ENCODE measurements around the gene GABRA6. TPM values are rescaled to one million over a fixed set of nuclear protein-coding genes. Genes with fewer than 3 reads are reported as not detected.
"Not testable (repeated sequence)": the region's sequence is repeated elsewhere in the genome, so short reads cannot be mapped to it uniquely, and the experiment has no call there.

GABRA6 gene
- not detected for total RNA-seq

DNA sequence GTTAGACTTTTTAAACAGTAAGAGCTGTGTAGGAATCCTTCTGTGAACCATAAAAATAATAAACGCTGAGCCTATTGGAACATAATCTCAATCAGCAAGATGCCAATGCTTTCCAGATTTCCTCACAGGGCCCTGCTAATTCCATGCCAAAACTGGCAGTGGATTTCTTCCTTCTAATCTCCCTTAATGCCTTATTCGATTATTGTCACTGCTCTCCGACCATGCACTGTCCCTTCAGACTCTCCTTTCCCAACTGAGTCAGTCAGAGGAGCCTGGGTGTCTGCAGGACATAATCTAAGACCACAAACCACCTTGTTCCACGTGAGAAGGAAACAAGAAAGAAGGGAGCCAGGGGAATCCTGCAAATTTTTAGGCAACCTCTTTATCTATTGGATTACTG, at the start of gene GABRA6:
Gene GABRA6 (plus strand): TSS at position 261 of the 400 bp plus-strand sequence. CDS start 269 bp downstream, outside the sequence.
- Histone ChIP-seq H3K27me3 (no peaks in the 10 kb centered on the region), H3K9me3 (no peaks in the 10 kb centered on the region), H3K4me1 (no peaks in the 10 kb centered on the region), H3K36me3 (no peaks in the 10 kb centered on the region), H3K4me3 (no peak within 1 kb of the TSS), H3K27ac (no peak within 1 kb of the TSS)
- no peak for DNase-seq
- no peak for TF ChIP-seq POLR2A (IDR thresholded peaks at IDR 0.05)
- TF ChIP-seq, protein P1, sequence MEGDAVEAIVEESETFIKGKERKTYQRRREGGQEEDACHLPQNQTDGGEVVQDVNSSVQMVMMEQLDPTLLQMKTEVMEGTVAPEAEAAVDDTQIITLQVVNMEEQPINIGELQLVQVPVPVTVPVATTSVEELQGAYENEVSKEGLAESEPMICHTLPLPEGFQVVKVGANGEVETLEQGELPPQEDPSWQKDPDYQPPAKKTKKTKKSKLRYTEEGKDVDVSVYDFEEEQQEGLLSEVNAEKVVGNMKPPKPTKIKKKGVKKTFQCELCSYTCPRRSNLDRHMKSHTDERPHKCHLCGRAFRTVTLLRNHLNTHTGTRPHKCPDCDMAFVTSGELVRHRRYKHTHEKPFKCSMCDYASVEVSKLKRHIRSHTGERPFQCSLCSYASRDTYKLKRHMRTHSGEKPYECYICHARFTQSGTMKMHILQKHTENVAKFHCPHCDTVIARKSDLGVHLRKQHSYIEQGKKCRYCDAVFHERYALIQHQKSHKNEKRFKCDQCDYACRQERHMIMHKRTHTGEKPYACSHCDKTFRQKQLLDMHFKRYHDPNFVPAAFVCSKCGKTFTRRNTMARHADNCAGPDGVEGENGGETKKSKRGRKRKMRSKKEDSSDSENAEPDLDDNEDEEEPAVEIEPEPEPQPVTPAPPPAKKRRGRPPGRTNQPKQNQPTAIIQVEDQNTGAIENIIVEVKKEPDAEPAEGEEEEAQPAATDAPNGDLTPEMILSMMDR (IDR thresholded peaks at IDR 0.05), result no peak

DNA sequence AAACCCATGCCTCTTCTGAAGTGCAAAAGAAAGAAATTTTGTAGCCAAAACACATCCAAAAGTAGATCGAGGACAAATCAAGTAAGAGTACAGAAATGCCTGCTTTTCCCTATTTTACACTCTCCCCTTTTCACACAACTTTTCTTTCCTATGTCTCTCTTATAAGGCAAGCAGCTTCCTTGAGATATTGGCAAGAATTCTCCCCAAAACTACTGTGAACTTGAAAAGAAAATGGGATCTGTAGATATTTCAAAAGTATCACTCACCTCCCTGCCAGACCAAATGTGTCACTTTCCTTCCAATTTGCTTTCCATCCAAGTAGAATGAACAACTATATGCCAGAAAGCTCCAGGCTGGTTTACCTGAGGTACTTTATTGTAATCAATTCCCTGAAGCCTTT, 47.9 kb upstream of the GABRA6 start:
- TF ChIP-seq, protein P1 (IDR thresholded peaks at IDR 0.05), result no peak
- TF ChIP-seq POLR2A (IDR thresholded peaks at IDR 0.05), result no peak
- DNase-seq, result no peak
- H3K36me3 ChIP-seq, result no peaks in the 10 kb centered on the region
- no peaks in the 10 kb centered on the region for H3K9me3 ChIP-seq
- H3K27me3 ChIP-seq, result no peaks in the 10 kb centered on the region
- H3K27ac ChIP-seq, result no peak overlapping the region
- no peak overlapping the region for H3K4me3 ChIP-seq
- no peaks in the 10 kb centered on the region for H3K4me1 ChIP-seq

DNA sequence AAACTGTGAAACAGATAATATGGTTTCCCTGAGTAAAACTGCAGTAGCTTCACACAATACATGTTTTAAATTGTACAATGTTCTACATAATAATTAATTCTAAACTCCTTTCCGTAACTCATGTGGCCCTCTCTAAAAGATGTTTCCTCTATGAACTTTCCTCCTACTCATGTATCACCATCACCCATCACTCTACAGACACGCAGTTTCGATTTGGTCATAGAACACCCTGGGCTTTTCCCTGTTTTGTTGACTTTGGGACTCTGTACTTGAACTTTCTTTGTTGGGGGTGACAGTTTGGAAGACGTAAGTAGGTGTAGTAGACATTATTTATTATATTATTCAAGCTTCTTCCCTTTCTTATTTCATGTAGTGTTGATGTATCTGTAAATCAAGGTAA, 44.1 kb upstream of the GABRA6 start:
- no peak for TF ChIP-seq POLR2A (IDR thresholded peaks at IDR 0.05)
- TF ChIP-seq, protein P1 (IDR thresholded peaks at IDR 0.05), result no peak

DNA sequence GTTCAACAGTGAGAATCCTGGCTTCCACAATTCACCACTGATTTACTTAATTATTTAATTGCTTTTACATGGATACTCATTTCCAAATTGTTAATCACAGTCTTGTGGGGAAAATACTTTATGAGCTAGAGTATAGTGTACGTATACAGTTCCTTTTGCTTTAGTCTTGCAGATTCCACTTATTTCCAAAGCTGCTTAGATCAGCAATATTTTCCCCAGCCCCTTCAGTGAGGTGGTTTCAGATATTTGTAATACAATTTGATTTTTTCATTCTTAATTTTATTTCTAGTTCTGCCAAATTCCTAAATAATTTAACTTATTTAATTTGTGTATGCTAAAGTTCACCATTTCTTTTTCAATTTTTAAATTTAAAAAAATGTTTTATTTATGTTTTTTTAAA, 40.3 kb upstream of the GABRA6 start:
- no peak for DNase-seq
- no peaks in the 10 kb centered on the region for H3K9me3 ChIP-seq
- no peaks in the 10 kb centered on the region for H3K27me3 ChIP-seq
- no peaks in the 10 kb centered on the region for H3K36me3 ChIP-seq
- no peak for TF ChIP-seq POLR2A (IDR thresholded peaks at IDR 0.05)
- TF ChIP-seq, protein P1 (IDR thresholded peaks at IDR 0.05), result no peak
- H3K27ac ChIP-seq, result no peak overlapping the region
- H3K4me3 ChIP-seq, result no peak overlapping the region
- H3K4me1 ChIP-seq, result no peaks in the 10 kb centered on the region

More for the DNA sequence above, 44.1 kb upstream of the GABRA6 start:
- Histone ChIP-seq H3K4me1 (no peaks in the 10 kb centered on the region), H3K36me3 (no peaks in the 10 kb centered on the region), H3K27ac (no peak overlapping the region), H3K4me3 (no peak overlapping the region), H3K9me3 (no peaks in the 10 kb centered on the region), H3K27me3 (no peaks in the 10 kb centered on the region)
- DNase-seq, result no peak

DNA sequence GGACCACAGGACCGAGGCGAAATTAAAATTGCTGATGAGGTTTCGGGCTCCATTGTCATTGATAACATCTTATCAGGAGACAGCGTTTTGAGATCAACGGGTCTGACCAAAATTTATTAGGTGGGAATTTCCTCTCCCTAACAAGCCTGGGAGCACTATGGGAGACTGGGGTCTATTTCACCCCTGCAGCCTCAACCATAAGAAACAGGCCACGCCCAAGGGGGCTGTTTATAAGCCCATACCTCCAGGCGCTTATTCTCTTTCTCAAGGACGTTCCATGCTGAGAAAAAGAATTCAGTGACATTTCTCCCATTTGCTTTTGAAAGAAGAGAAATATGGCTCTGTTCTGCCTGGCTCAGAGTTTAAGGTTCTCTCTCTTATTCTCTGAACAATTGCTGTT, 33.6 kb upstream of the GABRA6 start:
- not testable (repeated sequence) for H3K27me3 ChIP-seq, H3K4me1 ChIP-seq, DNase-seq, H3K4me3 ChIP-seq, H3K36me3 ChIP-seq, H3K27ac ChIP-seq, H3K9me3 ChIP-seq

DNA sequence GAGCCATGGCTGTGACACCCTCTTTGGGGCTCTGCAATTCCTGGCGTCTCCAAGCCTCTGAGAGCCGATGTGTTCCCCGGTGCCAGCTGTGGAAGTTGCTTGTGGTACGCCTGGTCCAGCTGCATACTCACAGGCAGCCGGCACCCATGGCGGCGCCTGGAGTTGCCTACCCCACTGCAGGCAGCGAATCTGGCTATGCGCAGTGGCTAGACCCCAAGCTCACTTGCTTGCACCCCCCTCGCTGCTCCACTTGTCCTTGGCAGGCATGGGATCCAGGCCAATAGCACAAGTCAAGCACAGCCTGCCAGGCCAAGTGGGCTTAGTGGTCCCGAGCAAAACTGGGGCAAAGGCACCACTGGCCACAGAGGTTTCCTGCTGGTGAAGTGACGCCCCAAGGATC, 24.7 kb upstream of the GABRA6 start:
- peak in 1 of 3 donors; percentile 37 for DNase-seq

More for the DNA sequence above, 24.7 kb upstream of the GABRA6 start:
- Histone ChIP-seq H3K4me1 (no peaks in the 10 kb centered on the region), H3K36me3 (no peaks in the 10 kb centered on the region), H3K4me3 (no peak overlapping the region), H3K9me3 (no peaks in the 10 kb centered on the region), H3K27me3 (no peaks in the 10 kb centered on the region), H3K27ac (no peak overlapping the region)
- TF ChIP-seq, protein P1 (IDR thresholded peaks at IDR 0.05), result no peak
- no peak for TF ChIP-seq POLR2A (IDR thresholded peaks at IDR 0.05)

Data from Peyer's patch (tissue), 4 donors.